NB4 (cell line): ENCODE data around the gene AXDND1.

Experiments used
- DNase-seq: peaks from one replicate; pipeline ENCODE4 v3.0.0; 2010; ENCODE audit warnings: low read depth
- H3K4me3 ChIP-seq: one replicate; pipeline ENCODE4 v1.5.1; 2011; ENCODE audit warnings: mild to moderate bottlenecking, low read depth, low read length, moderate library complexity
- CTCF ChIP-seq: IDR thresholded peaks from one replicate; pipeline ENCODE4 v1.5.1; 2012; ENCODE audit warnings: low read depth, low read length
- MAX ChIP-seq: IDR thresholded peaks from 2 replicates; pipeline ENCODE4 v1.6.1; 2011; ENCODE audit warnings: low read depth, low read length
- MYC ChIP-seq: IDR thresholded peaks from 2 replicates; pipeline ENCODE4 v1.6.1; 2011; ENCODE audit warnings: low read depth, low read length
- POLR2A ChIP-seq: IDR thresholded peaks from 2 replicates; pipeline ENCODE4 v1.6.1; 2011; ENCODE audit warnings: mild to moderate bottlenecking; ENCODE audit not compliant: insufficient read length; ENCODE audit errors: extremely low read depth

Gene AXDND1

GRCh38 chr1:179547021-179547535, 181.3 kb downstream of the AXDND1 start:
- no peak for TF ChIP-seq POLR2A
- no peak for TF ChIP-seq MYC
- no peak for TF ChIP-seq CTCF
- no peak for TF ChIP-seq MAX
- DNase-seq: no peak
- no peak overlapping the region for H3K4me3 ChIP-seq

GRCh38 chr1:179548666-179549367, 183.0 kb downstream of the AXDND1 start:
- H3K4me3 ChIP-seq: no peak overlapping the region
- no peak for DNase-seq
- TF ChIP-seq MAX: no peak
- no peak for TF ChIP-seq CTCF
- no peak for TF ChIP-seq MYC
- TF ChIP-seq POLR2A: no peak

- TF ChIP-seq POLR2A (no peak), MYC (no peak), MAX (no peak), CTCF (no peak)
- H3K4me3 ChIP-seq: no peak overlapping the region
These were observed 183.6 kb downstream of the AXDND1 start for GRCh38 chr1:179549368-179549700.

GRCh38 chr1:179550746-179551682, 185.2 kb downstream of the AXDND1 start:
- TF ChIP-seq CTCF (no peak), MAX (peak; percentile 72)
- peak; percentile 75 for DNase-seq
- no peak overlapping the region for H3K4me3 ChIP-seq

More at GRCh38 chr1:179549368-179549700, 183.6 kb downstream of the AXDND1 start:
- no peak for DNase-seq

- TF ChIP-seq MAX: no peak
- TF ChIP-seq CTCF: no peak
- no peak for TF ChIP-seq MYC
- TF ChIP-seq POLR2A: no peak
- no peak for DNase-seq
- H3K4me3 ChIP-seq: no peak overlapping the region
These were observed 188.7 kb downstream of the AXDND1 start for GRCh38 chr1:179554427-179554826.
